GM21619 (cell line): ENCODE data around the gene PLCH2.

Experiments
- ATAC-seq: cut with Tn5 transposase; IDR thresholded peaks from one replicate; pipeline ENCODE4 v1.9.1; 2021; ENCODE audit not compliant: unreplicated experiment

The PLCH2 gene

GRCh38 chr1:2459757-2460156 lies 16.3 kb upstream of the PLCH2 start:
- no peak for ATAC-seq

GRCh38 chr1:2460203-2460602 lies 15.9 kb upstream of the PLCH2 start:
- ATAC-seq = no peak

GRCh38 chr1:2460996-2461751 lies 14.9 kb upstream of the PLCH2 start:
- ATAC-seq = no peak

- no peak for ATAC-seq
Observed at GRCh38 chr1:2462819-2463218, 13.3 kb upstream of the PLCH2 start.

- no peak for ATAC-seq
Observed at GRCh38 chr1:2463396-2463795, 12.7 kb upstream of the PLCH2 start.

- ATAC-seq = no peak
Observed at GRCh38 chr1:2465371-2466269, 10.5 kb upstream of the PLCH2 start.

- ATAC-seq = no peak
Observed at GRCh38 chr1:2466270-2466665, 9.8 kb upstream of the PLCH2 start.

- ATAC-seq = no peak
Observed at GRCh38 chr1:2466958-2467554, 9.0 kb upstream of the PLCH2 start.

GRCh38 chr1:2468041-2468472 lies 8.0 kb upstream of the PLCH2 start:
- ATAC-seq = no peak

- ATAC-seq = no peak
Observed at GRCh38 chr1:2468540-2468939, 7.5 kb upstream of the PLCH2 start.

- no peak for ATAC-seq
Observed at GRCh38 chr1:2469103-2469940, 6.8 kb upstream of the PLCH2 start.

- no peak for ATAC-seq
Observed at GRCh38 chr1:2470290-2471158, 5.6 kb upstream of the PLCH2 start.

GRCh38 chr1:2471159-2471471 lies 5.0 kb upstream of the PLCH2 start:
- no peak for ATAC-seq

GRCh38 chr1:2471587-2472001 lies 4.5 kb upstream of the PLCH2 start:
- ATAC-seq = no peak

GRCh38 chr1:2472109-2472508 lies 4.0 kb upstream of the PLCH2 start:
- no peak for ATAC-seq

- ATAC-seq = no peak
Observed at GRCh38 chr1:2472561-2473177, 3.4 kb upstream of the PLCH2 start.

GRCh38 chr1:2473198-2473597 lies 2.9 kb upstream of the PLCH2 start:
- ATAC-seq = no peak

GRCh38 chr1:2474104-2474844 lies 1.8 kb upstream of the PLCH2 start:
- ATAC-seq = no peak

- ATAC-seq = no peak
Observed at GRCh38 chr1:2474933-2475371, 1.1 kb upstream of the PLCH2 start.
